Measurements from ENCODE around the gene ADAMTS6. TPM values are rescaled to one million over a fixed set of nuclear protein-coding genes. Genes with fewer than 3 reads are reported as not detected.

The ADAMTS6 gene
- total RNA-seq, 4 donors from 2014 or later = 0.23 to 3.8 (median 1.0) TPM

DNA sequence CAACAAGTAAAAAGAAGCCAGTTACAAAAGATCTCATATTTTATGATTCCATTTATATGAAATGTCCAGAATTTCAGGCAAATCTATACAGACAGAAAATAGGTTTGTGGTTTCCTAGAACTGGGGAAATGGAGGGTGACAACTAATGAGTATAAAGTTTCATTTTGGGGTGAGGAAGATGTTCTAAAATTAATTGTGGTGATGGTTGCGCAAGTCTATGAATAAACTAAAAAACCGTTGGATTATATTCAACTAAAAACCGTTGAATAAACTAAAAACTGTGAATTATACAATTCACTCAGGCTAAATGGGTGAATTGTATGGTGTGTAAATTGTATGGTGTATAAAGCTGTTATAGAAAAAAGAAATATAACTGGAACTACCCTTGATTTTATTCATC lies 47.6 kb downstream of the ADAMTS6 start:
- WGBS, 2 donors = 78 to 80% methylated on average over 3 of the region's 3 CpGs

DNA sequence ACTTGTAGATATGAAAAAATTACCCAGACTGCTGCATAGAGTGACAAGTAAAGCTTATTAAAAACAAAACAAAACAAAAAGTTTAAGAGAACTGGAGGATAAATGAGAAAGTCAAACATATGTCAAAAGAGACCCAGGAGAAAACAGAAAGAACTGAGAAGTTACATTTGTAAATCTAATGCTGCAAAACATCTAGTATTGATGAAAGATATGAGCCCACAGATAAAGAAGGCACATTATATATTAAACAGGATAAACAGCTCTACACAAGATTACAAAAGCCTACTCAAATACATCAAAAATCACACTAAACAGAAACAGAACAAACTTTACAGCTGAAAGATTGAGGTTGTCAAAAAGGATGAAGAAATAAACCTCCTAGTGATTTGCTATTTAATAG lies 55.1 kb downstream of the ADAMTS6 start:
- Histone ChIP-seq H3K36me3 (no peaks in the 10 kb centered on the region), H3K4me3 (no peak overlapping the region), H3K4me1 (no peaks in the 10 kb centered on the region), H3K27ac (no peak overlapping the region), H3K27me3 (no peaks in the 10 kb centered on the region), H3K9me3 (no peaks in the 10 kb centered on the region)
- intact Hi-C loops (cut with DNase I) = no loop called here
- DNase-seq = no peak
- TF ChIP-seq, protein P1, sequence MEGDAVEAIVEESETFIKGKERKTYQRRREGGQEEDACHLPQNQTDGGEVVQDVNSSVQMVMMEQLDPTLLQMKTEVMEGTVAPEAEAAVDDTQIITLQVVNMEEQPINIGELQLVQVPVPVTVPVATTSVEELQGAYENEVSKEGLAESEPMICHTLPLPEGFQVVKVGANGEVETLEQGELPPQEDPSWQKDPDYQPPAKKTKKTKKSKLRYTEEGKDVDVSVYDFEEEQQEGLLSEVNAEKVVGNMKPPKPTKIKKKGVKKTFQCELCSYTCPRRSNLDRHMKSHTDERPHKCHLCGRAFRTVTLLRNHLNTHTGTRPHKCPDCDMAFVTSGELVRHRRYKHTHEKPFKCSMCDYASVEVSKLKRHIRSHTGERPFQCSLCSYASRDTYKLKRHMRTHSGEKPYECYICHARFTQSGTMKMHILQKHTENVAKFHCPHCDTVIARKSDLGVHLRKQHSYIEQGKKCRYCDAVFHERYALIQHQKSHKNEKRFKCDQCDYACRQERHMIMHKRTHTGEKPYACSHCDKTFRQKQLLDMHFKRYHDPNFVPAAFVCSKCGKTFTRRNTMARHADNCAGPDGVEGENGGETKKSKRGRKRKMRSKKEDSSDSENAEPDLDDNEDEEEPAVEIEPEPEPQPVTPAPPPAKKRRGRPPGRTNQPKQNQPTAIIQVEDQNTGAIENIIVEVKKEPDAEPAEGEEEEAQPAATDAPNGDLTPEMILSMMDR (IDR thresholded peaks at IDR 0.05) = no peak
- no peak for TF ChIP-seq POLR2A (IDR thresholded peaks at IDR 0.05)

More for the DNA sequence above, 47.6 kb downstream of the ADAMTS6 start:
- H3K9me3 ChIP-seq = no peaks in the 10 kb centered on the region
- H3K36me3 ChIP-seq = no peaks in the 10 kb centered on the region
- no peaks in the 10 kb centered on the region for H3K4me1 ChIP-seq
- intact Hi-C loops (cut with DNase I) = no loop called here
- no peak overlapping the region for H3K27ac ChIP-seq
- DNase-seq = no peak
- TF ChIP-seq, protein P1 (IDR thresholded peaks at IDR 0.05) = no peak
- TF ChIP-seq POLR2A (IDR thresholded peaks at IDR 0.05) = no peak
- no peak overlapping the region for H3K4me3 ChIP-seq
- no peaks in the 10 kb centered on the region for H3K27me3 ChIP-seq

DNA sequence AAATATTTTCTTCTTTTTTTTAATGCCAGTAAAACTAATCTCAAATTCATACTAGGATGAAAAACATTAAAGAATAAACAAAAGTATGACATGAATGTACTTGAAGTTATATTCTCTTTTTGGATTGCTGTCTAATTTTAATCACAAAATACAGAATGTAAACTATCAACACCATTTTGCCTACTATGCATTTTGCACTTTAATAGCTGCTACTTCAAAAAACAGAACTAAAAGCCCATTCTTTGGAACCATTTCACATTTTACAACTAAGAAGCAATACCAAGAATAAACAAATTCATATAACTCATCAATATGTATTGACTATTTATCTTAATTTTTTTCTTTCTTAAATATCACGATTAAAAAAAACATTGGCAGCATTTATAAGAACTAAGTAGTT lies 58.1 kb downstream of the ADAMTS6 start:
- no peak for TF ChIP-seq POLR2A (IDR thresholded peaks at IDR 0.05)
- TF ChIP-seq, protein P1 (IDR thresholded peaks at IDR 0.05) = no peak
- 71 to 74% methylated on average over 1 of the region's 1 CpG for WGBS, 2 donors
- no peak for DNase-seq
- H3K4me3 ChIP-seq = no peak overlapping the region
- H3K27ac ChIP-seq = no peak overlapping the region
- no peaks in the 10 kb centered on the region for H3K27me3 ChIP-seq
- no peaks in the 10 kb centered on the region for H3K36me3 ChIP-seq
- intact Hi-C loops (cut with DNase I) = no loop called here
- H3K4me1 ChIP-seq = no peaks in the 10 kb centered on the region
- H3K9me3 ChIP-seq = no peaks in the 10 kb centered on the region

DNA sequence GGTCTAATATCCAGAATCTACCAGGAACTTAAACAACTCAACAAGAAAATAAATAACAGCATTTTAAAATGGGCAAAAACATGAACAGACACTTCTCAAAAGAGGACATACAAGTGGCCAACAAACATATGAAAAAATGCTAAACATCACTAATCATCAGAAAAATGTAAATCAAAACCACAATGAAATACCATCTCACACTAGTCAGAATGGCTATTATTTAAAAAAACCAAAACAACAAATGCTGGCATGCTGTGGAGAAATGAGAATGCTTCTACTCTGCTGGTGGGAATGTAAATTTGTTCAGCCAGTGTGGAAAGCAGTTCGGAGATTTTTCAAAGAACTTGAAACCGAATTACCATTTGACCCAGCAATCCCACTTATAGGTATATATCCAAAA lies 63.1 kb downstream of the ADAMTS6 start:
- TF ChIP-seq, protein P1 (IDR thresholded peaks at IDR 0.05) = no peak
- no peak for TF ChIP-seq POLR2A (IDR thresholded peaks at IDR 0.05)
- intact Hi-C loops (cut with DNase I) = no loop called here
- Histone ChIP-seq H3K27me3 (no peaks in the 10 kb centered on the region), H3K4me3 (no peak overlapping the region), H3K4me1 (no peaks in the 10 kb centered on the region), H3K27ac (no peak overlapping the region), H3K36me3 (no peaks in the 10 kb centered on the region), H3K9me3 (peaks cover 0 to 3% (median 0%) of the 10 kb centered on the region in 3 donors)
- no peak for DNase-seq
- 91% methylated on average over 2 of the region's 2 CpGs for WGBS, 2 donors

DNA sequence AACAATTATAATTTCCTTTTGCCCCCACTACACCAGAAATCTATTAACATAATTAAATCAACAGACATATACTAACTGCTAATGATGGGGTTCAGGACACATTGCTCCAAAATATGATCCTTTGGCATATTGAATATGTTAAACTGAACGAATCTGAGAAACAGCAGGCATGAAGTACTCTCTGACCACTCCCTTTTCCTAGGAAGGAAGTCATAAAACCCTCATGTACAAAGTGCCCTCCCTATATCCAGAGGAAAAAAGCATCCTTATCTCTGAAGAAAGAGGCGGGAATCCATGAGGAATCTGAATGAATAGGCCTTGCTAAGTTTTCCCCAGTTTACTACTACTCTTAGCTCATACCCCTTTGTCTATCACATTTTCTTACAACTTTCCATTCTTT lies 67.9 kb downstream of the ADAMTS6 start:
- WGBS, 2 donors = 58 to 61% methylated on average over 2 of the region's 2 CpGs
- DNase-seq = no peak
- Histone ChIP-seq H3K36me3 (no peaks in the 10 kb centered on the region), H3K27ac (no peak overlapping the region), H3K9me3 (peaks cover 0 to 3% (median 0%) of the 10 kb centered on the region in 3 donors), H3K4me1 (no peaks in the 10 kb centered on the region), H3K27me3 (no peaks in the 10 kb centered on the region), H3K4me3 (no peak overlapping the region)
- no peak for TF ChIP-seq POLR2A (IDR thresholded peaks at IDR 0.05)
- TF ChIP-seq, protein P1 (IDR thresholded peaks at IDR 0.05) = no peak
- intact Hi-C loops (cut with DNase I) = no loop called here

All from esophagus squamous epithelium (tissue), 5 donors.